SK-N-SH (cell line): Measurements from ENCODE around the gene DPF3. TPM values are rescaled to one million over a fixed set of nuclear protein-coding genes. Genes with fewer than 3 reads are reported as not detected.

Source experiments
- CTCF ChIA-PET: fragments of 300-600, 350-600 bp; formaldehyde crosslinking; extraction: SDS; loops from one replicate; lab custom pipeline; 2021; lab: Yijun Ruan, JAX
- POLR2A ChIA-PET: fragments of 350-600 bp; sonication (Branson Sonifier 250); formaldehyde crosslinking; extraction: SDS; loops from one replicate; lab custom pipeline; 2020; ENCODE audit warnings: antibody characterized with exemption, inconsistent platforms; lab: Yijun Ruan, JAX
- DNase-seq: peaks from one replicate; pipeline ENCODE4 v3.0.0; 2012
- H2AFZ ChIP-seq: fragments of 200-600 bp; sonication (generic); 2 replicates; pipeline ENCODE4 v1.8.1; 2016; ENCODE audit warnings: antibody characterized with exemption, mild to moderate bottlenecking, low read depth
- H3F3A ChIP-seq: fragments of 200-600 bp; sonication (generic); replicated peaks from 2 replicates; pipeline ENCODE3; 2016; ENCODE audit warnings: antibody characterized with exemption, mild to moderate bottlenecking; ENCODE audit not compliant: insufficient read depth
- H3K27ac ChIP-seq, 2 experiments: fragments of 200-500 bp in 1 of 2; fragments of 200-600 bp in 1 of 2; sonication (Bioruptor generic) in 1 of 2; sonication (generic), shearing (Covaris generic) in 1 of 2; 2 replicates each; pipeline versions ENCODE4 v1.5.1 to v1.6.1; 2014 to 2016; ENCODE audit warnings: low read depth in 2 of 2, inconsistent platforms in 1 of 2, low read length in 1 of 2, mild to moderate bottlenecking in 1 of 2, mixed read lengths in 1 of 2
- H3K27me3 ChIP-seq: fragments of 200-600 bp; sonication (generic), shearing (Covaris generic); 2 replicates; pipeline ENCODE4 v1.6.1; 2016; ENCODE audit warnings: mixed run types; ENCODE audit not compliant: insufficient read depth
- H3K36me3 ChIP-seq, 2 experiments: fragments of 200-500 bp in 1 of 2; fragments of 200-600 bp in 1 of 2; sonication (Bioruptor generic) in 1 of 2; sonication (generic) in 1 of 2; replicated peaks in 1 of 2; 2 replicates each; pipeline versions ENCODE3 to v1.5.1; 2014 to 2016; ENCODE audit warnings: low read length in 1 of 2, mild to moderate bottlenecking in 1 of 2; ENCODE audit not compliant: insufficient read depth in 2 of 2, control insufficient read depth in 1 of 2
- H3K4me1 ChIP-seq, 2 experiments: fragments of 200-500 bp in 1 of 2; fragments of 200-600 bp in 1 of 2; sonication (Bioruptor generic) in 1 of 2; sonication (generic), shearing (Covaris generic) in 1 of 2; 2 replicates each; pipeline versions ENCODE4 v1.5.1 to v1.6.1; 2014 to 2016; ENCODE audit warnings: low read depth in 1 of 2, low read length in 1 of 2, mixed run types in 1 of 2; ENCODE audit not compliant: insufficient read depth in 2 of 2, control insufficient read depth in 1 of 2
- H3K4me2 ChIP-seq: fragments of 200-600 bp; sonication (generic), shearing (Covaris generic); 2 replicates; pipeline ENCODE4 v1.6.1; 2017; ENCODE audit warnings: mixed run types
- H3K4me3 ChIP-seq, 2 experiments: fragments of 200-500 bp in 1 of 2; fragments of 200-600 bp in 1 of 2; sonication (Bioruptor generic) in 1 of 2; sonication (generic), shearing (Covaris generic) in 1 of 2; 2 replicates each; pipeline versions ENCODE4 v1.5.1 to v1.8.1; 2014 to 2016; ENCODE audit warnings: low read depth in 2 of 2, inconsistent platforms in 1 of 2, low read length in 1 of 2, mild to moderate bottlenecking in 1 of 2, mixed read lengths in 1 of 2, moderate library complexity in 1 of 2
- H3K79me2 ChIP-seq: fragments of 200-600 bp; sonication (generic); 2 replicates; pipeline ENCODE4 v1.8.1; 2017; ENCODE audit warnings: mild to moderate bottlenecking; ENCODE audit not compliant: insufficient read depth
- H3K9ac ChIP-seq: fragments of 200-600 bp; sonication (generic); 2 replicates; pipeline ENCODE4 v1.6.1; 2017; ENCODE audit warnings: mixed run types
- H3K9me2 ChIP-seq: fragments of 200-600 bp; sonication (generic); 2 replicates; pipeline ENCODE4 v1.6.1; 2017; ENCODE audit warnings: mixed run types
- H3K9me3 ChIP-seq: fragments of 200-600 bp; sonication (generic); 2 replicates; pipeline ENCODE4 v1.6.1; 2017; ENCODE audit warnings: mixed run types, mild to moderate bottlenecking, moderate library complexity
- H4K20me1 ChIP-seq: fragments of 200-600 bp; sonication (generic); 2 replicates; pipeline ENCODE4 v1.6.1; 2017; ENCODE audit warnings: mild to moderate bottlenecking, mixed run types; ENCODE audit not compliant: insufficient read depth
- CTCF ChIP-seq: fragments of 200-600 bp; sonication (generic); IDR thresholded peaks from 2 replicates; pipeline ENCODE4 v1.6.1; 2017; ENCODE audit warnings: antibody characterized with exemption, mild to moderate bottlenecking, moderate library complexity
- MAX ChIP-seq: IDR thresholded peaks from 2 replicates; pipeline ENCODE4 v1.4.0; 2012; ENCODE audit warnings: low read depth
- MXI1 ChIP-seq: IDR thresholded peaks from 2 replicates; pipeline ENCODE4 v1.6.1; 2012; ENCODE audit warnings: mild to moderate bottlenecking, low read depth, low read length, improper control_type of control experiment
- RAD21 ChIP-seq: IDR thresholded peaks from 2 replicates; pipeline ENCODE4 v1.6.1; 2012; ENCODE audit warnings: mild to moderate bottlenecking, low read length
- REST ChIP-seq: IDR thresholded peaks from 2 replicates; pipeline ENCODE4 v1.6.1; 2012; ENCODE audit warnings: mild to moderate bottlenecking, low read depth, low read length, moderate library complexity
- TCF12 ChIP-seq: IDR thresholded peaks from 2 replicates; pipeline ENCODE4 v1.4.0; 2012
- USF1 ChIP-seq: IDR thresholded peaks from 2 replicates; pipeline ENCODE4 v1.4.0; 2012; ENCODE audit warnings: low read depth, borderline replicate concordance
- WGBS: methylation state at CpG from one replicate; pipeline ENCODE4 v1.1.6; 2017; ENCODE audit warnings: low lambda C conversion rate; 5-methylcytosine and 5-hydroxymethylcytosine counted together
- polyA plus RNA-seq, 3 experiments: library from polyadenylated mRNA; depleted of rRNA; stranded (reverse); fragments of >200 nt; gene quantifications; 2 replicates each; pipeline ENCODE4 v1.2.3, GENCODE V29; 2012

The DPF3 gene
- polyA plus RNA-seq, 1 of the 3 experiments (the other 2 are of a cell fraction): 2.8 TPM

- H3K27ac ChIP-seq: no peak overlapping the region
- H3K79me2 ChIP-seq: no peaks in the 10 kb centered on the region
- no peak for TF ChIP-seq USF1
- no peak for TF ChIP-seq CTCF
- no peak for TF ChIP-seq MAX
- no peak for TF ChIP-seq MXI1
- no peak for TF ChIP-seq REST
- H3K9ac ChIP-seq: no peak overlapping the region
- POLR2A ChIA-PET: no interaction called here
- DNase-seq: no peak
- H4K20me1 ChIP-seq: no peaks in the 10 kb centered on the region
- H3K9me3 ChIP-seq: no peaks in the 10 kb centered on the region
- CTCF ChIA-PET: no interaction called here
- no peaks in the 10 kb centered on the region for H3K9me2 ChIP-seq
- no peak overlapping the region for H3K4me2 ChIP-seq
- no peaks in the 10 kb centered on the region; a peak in 1 of 4 replicates for H3K4me1 ChIP-seq
- no peak overlapping the region for H3K4me3 ChIP-seq
- 64% methylated on average over 4 of the region's 4 CpGs for WGBS
- H3K27me3 ChIP-seq: no peaks in the 10 kb centered on the region
- no peak overlapping the region for H2AFZ ChIP-seq
- H3F3A ChIP-seq: no peaks in the 10 kb centered on the region
- H3K36me3 ChIP-seq: no peaks in the 10 kb centered on the region
These were observed 63.5 kb downstream of the DPF3 start for GRCh38 chr14:72830356-72830755.

- Histone ChIP-seq H2AFZ (no peak overlapping the region), H3K9me2 (no peaks in the 10 kb centered on the region), H3K4me2 (no peak overlapping the region), H3K79me2 (no peaks in the 10 kb centered on the region), H3K9ac (no peak overlapping the region), H3K36me3 (no peaks in the 10 kb centered on the region), H3K4me1 (no peaks in the 10 kb centered on the region; a peak in 1 of 4 replicates), H3K27ac (no peak overlapping the region), H4K20me1 (no peaks in the 10 kb centered on the region), H3F3A (no peaks in the 10 kb centered on the region), H3K9me3 (no peaks in the 10 kb centered on the region)
- ChIA-PET POLR2A (no interaction called here), CTCF (no interaction called here)
- WGBS: 45% methylated on average over 5 of the region's 5 CpGs
- no peak for TF ChIP-seq TCF12
- TF ChIP-seq RAD21: no peak
- TF ChIP-seq USF1: no peak
- TF ChIP-seq, all 33 proteins: peak for 0
- H3K4me3 ChIP-seq: no peak overlapping the region
- H3K27me3 ChIP-seq: no peaks in the 10 kb centered on the region
- no peak for DNase-seq
These were observed 65.3 kb downstream of the DPF3 start for GRCh38 chr14:72828604-72829003.
